SK-N-SH (cell line): ENCODE measurements around the gene ZPR1. TPM values are rescaled to one million over a fixed set of nuclear protein-coding genes. Genes with fewer than 3 reads are reported as not detected.

Source experiments
- CTCF ChIA-PET: fragments of 300-600, 350-600 bp; formaldehyde crosslinking; extraction: SDS; loops from one replicate; lab custom pipeline; 2021; lab: Yijun Ruan, JAX
- POLR2A ChIA-PET: fragments of 350-600 bp; sonication (Branson Sonifier 250); formaldehyde crosslinking; extraction: SDS; loops from one replicate; lab custom pipeline; 2020; ENCODE audit warnings: antibody characterized with exemption, inconsistent platforms; lab: Yijun Ruan, JAX
- DNase-seq: peaks from one replicate; pipeline ENCODE4 v3.0.0; 2012
- H2AFZ ChIP-seq: fragments of 200-600 bp; sonication (generic); 2 replicates; pipeline ENCODE4 v1.8.1; 2016; ENCODE audit warnings: antibody characterized with exemption, mild to moderate bottlenecking, low read depth
- H3F3A ChIP-seq: fragments of 200-600 bp; sonication (generic); replicated peaks from 2 replicates; pipeline ENCODE3; 2016; ENCODE audit warnings: antibody characterized with exemption, mild to moderate bottlenecking; ENCODE audit not compliant: insufficient read depth
- H3K27ac ChIP-seq, 2 experiments: fragments of 200-500 bp in 1 of 2; fragments of 200-600 bp in 1 of 2; sonication (Bioruptor generic) in 1 of 2; sonication (generic), shearing (Covaris generic) in 1 of 2; 2 replicates each; pipeline versions ENCODE4 v1.5.1 to v1.6.1; 2014 to 2016; ENCODE audit warnings: low read depth in 2 of 2, inconsistent platforms in 1 of 2, low read length in 1 of 2, mild to moderate bottlenecking in 1 of 2, mixed read lengths in 1 of 2
- H3K27me3 ChIP-seq: fragments of 200-600 bp; sonication (generic), shearing (Covaris generic); 2 replicates; pipeline ENCODE4 v1.6.1; 2016; ENCODE audit warnings: mixed run types; ENCODE audit not compliant: insufficient read depth
- H3K36me3 ChIP-seq, 2 experiments: fragments of 200-500 bp in 1 of 2; fragments of 200-600 bp in 1 of 2; sonication (Bioruptor generic) in 1 of 2; sonication (generic) in 1 of 2; replicated peaks in 1 of 2; 2 replicates each; pipeline versions ENCODE3 to v1.5.1; 2014 to 2016; ENCODE audit warnings: low read length in 1 of 2, mild to moderate bottlenecking in 1 of 2; ENCODE audit not compliant: insufficient read depth in 2 of 2, control insufficient read depth in 1 of 2
- H3K4me1 ChIP-seq, 2 experiments: fragments of 200-500 bp in 1 of 2; fragments of 200-600 bp in 1 of 2; sonication (Bioruptor generic) in 1 of 2; sonication (generic), shearing (Covaris generic) in 1 of 2; 2 replicates each; pipeline versions ENCODE4 v1.5.1 to v1.6.1; 2014 to 2016; ENCODE audit warnings: low read depth in 1 of 2, low read length in 1 of 2, mixed run types in 1 of 2; ENCODE audit not compliant: insufficient read depth in 2 of 2, control insufficient read depth in 1 of 2
- H3K4me2 ChIP-seq: fragments of 200-600 bp; sonication (generic), shearing (Covaris generic); 2 replicates; pipeline ENCODE4 v1.6.1; 2017; ENCODE audit warnings: mixed run types
- H3K4me3 ChIP-seq, 2 experiments: fragments of 200-500 bp in 1 of 2; fragments of 200-600 bp in 1 of 2; sonication (Bioruptor generic) in 1 of 2; sonication (generic), shearing (Covaris generic) in 1 of 2; 2 replicates each; pipeline versions ENCODE4 v1.5.1 to v1.8.1; 2014 to 2016; ENCODE audit warnings: low read depth in 2 of 2, inconsistent platforms in 1 of 2, low read length in 1 of 2, mild to moderate bottlenecking in 1 of 2, mixed read lengths in 1 of 2, moderate library complexity in 1 of 2
- H3K79me2 ChIP-seq: fragments of 200-600 bp; sonication (generic); 2 replicates; pipeline ENCODE4 v1.8.1; 2017; ENCODE audit warnings: mild to moderate bottlenecking; ENCODE audit not compliant: insufficient read depth
- H3K9ac ChIP-seq: fragments of 200-600 bp; sonication (generic); 2 replicates; pipeline ENCODE4 v1.6.1; 2017; ENCODE audit warnings: mixed run types
- H3K9me2 ChIP-seq: fragments of 200-600 bp; sonication (generic); 2 replicates; pipeline ENCODE4 v1.6.1; 2017; ENCODE audit warnings: mixed run types
- H3K9me3 ChIP-seq: fragments of 200-600 bp; sonication (generic); 2 replicates; pipeline ENCODE4 v1.6.1; 2017; ENCODE audit warnings: mixed run types, mild to moderate bottlenecking, moderate library complexity
- H4K20me1 ChIP-seq: fragments of 200-600 bp; sonication (generic); 2 replicates; pipeline ENCODE4 v1.6.1; 2017; ENCODE audit warnings: mild to moderate bottlenecking, mixed run types; ENCODE audit not compliant: insufficient read depth
- CTCF ChIP-seq: fragments of 200-600 bp; sonication (generic); IDR thresholded peaks from 2 replicates; pipeline ENCODE4 v1.6.1; 2017; ENCODE audit warnings: antibody characterized with exemption, mild to moderate bottlenecking, moderate library complexity
- EZH2phosphoT487 ChIP-seq: fragments of 200-600 bp; sonication (generic); IDR thresholded peaks from 2 replicates; pipeline ENCODE4 v1.6.1; 2017; ENCODE audit warnings: low read depth, mixed run types, mild to moderate bottlenecking, antibody characterized with exemption, moderate library complexity, borderline replicate concordance
- FOSL2 ChIP-seq: IDR thresholded peaks from 2 replicates; pipeline ENCODE4 v1.4.0; 2012; ENCODE audit warnings: low read depth, mild to moderate bottlenecking, moderate library complexity, borderline replicate concordance
- FOXJ3 ChIP-seq: sonication (generic); formaldehyde crosslinking; IDR thresholded peaks from 2 replicates; pipeline ENCODE4 v1.5.1; 2020; ENCODE audit warnings: mild to moderate bottlenecking, missing genetic modification reagents
- FOXM1 ChIP-seq: IDR thresholded peaks from 2 replicates; pipeline ENCODE4 v1.4.0; 2012; ENCODE audit warnings: low read depth, mild to moderate bottlenecking
- GATA2 ChIP-seq: sonication (generic); formaldehyde crosslinking; IDR thresholded peaks from 2 replicates; pipeline ENCODE4 v1.5.0; 2020; ENCODE audit warnings: mild to moderate bottlenecking, missing genetic modification reagents
- IRF3 ChIP-seq: fragments of 150-350 bp; IDR thresholded peaks from 2 replicates; pipeline ENCODE4 v1.6.1; 2016; ENCODE audit warnings: mild to moderate bottlenecking, low read depth, low read length
- JUND ChIP-seq: IDR thresholded peaks from 2 replicates; pipeline ENCODE4 v1.4.0; 2012
- MEF2A ChIP-seq: IDR thresholded peaks from 2 replicates; pipeline ENCODE4 v1.4.0; 2012; ENCODE audit warnings: low read depth, borderline replicate concordance
- MXI1 ChIP-seq: IDR thresholded peaks from 2 replicates; pipeline ENCODE4 v1.6.1; 2012; ENCODE audit warnings: mild to moderate bottlenecking, low read depth, low read length, improper control_type of control experiment
- NFIC ChIP-seq: IDR thresholded peaks from 2 replicates; pipeline ENCODE4 v1.4.0; 2012; ENCODE audit warnings: borderline replicate concordance
- NRF1 ChIP-seq: IDR thresholded peaks from 2 replicates; pipeline ENCODE4 v1.6.1; 2012; ENCODE audit warnings: low read depth, mild to moderate bottlenecking, low read length
- PBX3 ChIP-seq: IDR thresholded peaks from 2 replicates; pipeline ENCODE4; 2012
- RAD21 ChIP-seq: IDR thresholded peaks from 2 replicates; pipeline ENCODE4 v1.6.1; 2012; ENCODE audit warnings: mild to moderate bottlenecking, low read length
- RCOR1 ChIP-seq: fragments of 150-350 bp; IDR thresholded peaks from 2 replicates; pipeline ENCODE4 v1.6.1; 2017; ENCODE audit warnings: antibody characterized with exemption, low read length
- REST ChIP-seq: IDR thresholded peaks from 2 replicates; pipeline ENCODE4 v1.6.1; 2012; ENCODE audit warnings: mild to moderate bottlenecking, low read depth, low read length, moderate library complexity
- RFX5 ChIP-seq: IDR thresholded peaks from 2 replicates; pipeline ENCODE4 v1.6.1; 2012; ENCODE audit warnings: mild to moderate bottlenecking, improper control_type of control experiment, low read length
- USF2 ChIP-seq: fragments of 150-350 bp; IDR thresholded peaks from 2 replicates; pipeline ENCODE4 v1.6.1; 2017; ENCODE audit warnings: antibody characterized with exemption, low read length, low read depth, borderline replicate concordance
- WGBS: methylation state at CpG from one replicate; pipeline ENCODE4 v1.1.6; 2017; ENCODE audit warnings: low lambda C conversion rate; 5-methylcytosine and 5-hydroxymethylcytosine counted together
- polyA plus RNA-seq, 3 experiments: library from polyadenylated mRNA; depleted of rRNA; stranded (reverse); fragments of >200 nt; gene quantifications; 2 replicates each; pipeline ENCODE4 v1.2.3, GENCODE V29; 2012

Gene ZPR1
- polyA plus RNA-seq, 1 of the 3 experiments (the other 2 are of a cell fraction), result 52.4 TPM

GRCh38 chr11:116730241-116730561 is 57.6 kb downstream of the ZPR1 start:
- no peak overlapping the region for H3K4me3 ChIP-seq
- ChIA-PET CTCF (interaction anchor here (1.0 to 10.4 kb wide), 2 partner anchors 12 to 376 kb away, joined by 3 to 91 read pairs; no protein-coding TSS in a partner anchor), POLR2A (no interaction called here)
- no peaks in the 10 kb centered on the region for H3K9me3 ChIP-seq
- DNase-seq, result no peak
- H3K27me3 ChIP-seq, result peaks cover 7% of the 10 kb centered on the region; the same call in 1 of the 2 replicates
- no peak overlapping the region for H3K27ac ChIP-seq
- no peaks in the 10 kb centered on the region for H3K36me3 ChIP-seq
- no peak overlapping the region for H2AFZ ChIP-seq
- no peak overlapping the region for H3K4me2 ChIP-seq
- TF ChIP-seq MXI1 (no peak), EZH2phosphoT487 (no peak), MEF2A (no peak), FOXM1 (no peak)
- H3K4me1 ChIP-seq, result peaks cover 0 to 17% of the 10 kb centered on the region in 2 experiments; a peak in 1 of 4 replicates
- WGBS, result 91% methylated on average over 10 of the region's 10 CpGs
- no peaks in the 10 kb centered on the region for H3K9me2 ChIP-seq
- no peaks in the 10 kb centered on the region for H3F3A ChIP-seq
- H3K9ac ChIP-seq, result no peak overlapping the region
- no peaks in the 10 kb centered on the region for H3K79me2 ChIP-seq
- H4K20me1 ChIP-seq, result no peaks in the 10 kb centered on the region

GRCh38 chr11:116729501-116730240 is 58.2 kb downstream of the ZPR1 start:
- no peak for DNase-seq
- no peaks in the 10 kb centered on the region for H3K79me2 ChIP-seq
- H3K4me1 ChIP-seq, result peaks cover 0 to 17% of the 10 kb centered on the region in 2 experiments; a peak in 1 of 4 replicates
- peaks cover 7% of the 10 kb centered on the region; the same call in 1 of the 2 replicates for H3K27me3 ChIP-seq
- H3K36me3 ChIP-seq, result no peaks in the 10 kb centered on the region
- H3K9me2 ChIP-seq, result no peaks in the 10 kb centered on the region
- POLR2A ChIA-PET, result no interaction called here
- no peak overlapping the region for H3K4me3 ChIP-seq
- WGBS, result 67% methylated on average over 3 of the region's 8 CpGs
- H3K9me3 ChIP-seq, result no peaks in the 10 kb centered on the region
- no peaks in the 10 kb centered on the region for H3F3A ChIP-seq
- CTCF ChIA-PET, result interaction anchor here (1.0 to 10.4 kb wide), 2 partner anchors 13 to 376 kb away, joined by 3 to 91 read pairs; no protein-coding TSS in a partner anchor
- no peak overlapping the region for H3K4me2 ChIP-seq
- no peaks in the 10 kb centered on the region for H4K20me1 ChIP-seq
- H3K27ac ChIP-seq, result no peak overlapping the region
- H3K9ac ChIP-seq, result no peak overlapping the region
- H2AFZ ChIP-seq, result no peak overlapping the region
- TF ChIP-seq REST, result no peak
- TF ChIP-seq RCOR1, result no peak
- TF ChIP-seq EZH2phosphoT487, result no peak
- no peak for TF ChIP-seq RFX5
- no peak for TF ChIP-seq PBX3
- no peak for TF ChIP-seq FOXJ3
- no peak for TF ChIP-seq CTCF
- TF ChIP-seq NFIC, result no peak
- no peak for TF ChIP-seq IRF3
- TF ChIP-seq JUND, result no peak
- TF ChIP-seq USF2, result no peak
- TF ChIP-seq GATA2 (CRISPR knock-in tag), result no peak
- no peak for TF ChIP-seq NRF1
- TF ChIP-seq RAD21, result no peak
- no peak for TF ChIP-seq FOSL2
